Inferior parietal cortex (tissue), 1 donor: ENCODE results near the gene SERPINA12.

Source experiments
- DNase-seq: peaks from one replicate; pipeline ENCODE4 v3.0.0-alpha.2; 2016; ENCODE audit errors: extremely low spot score

Gene SERPINA12

GRCh38 chr14:94466706-94467370, 42.4 kb downstream of the SERPINA12 start:
- DNase-seq: no peak

GRCh38 chr14:94465042-94465441, 44.2 kb downstream of the SERPINA12 start:
- DNase-seq: no peak

- no peak for DNase-seq
Observed at GRCh38 chr14:94464290-94464689, 45.0 kb downstream of the SERPINA12 start.

- DNase-seq: no peak
Observed at GRCh38 chr14:94462763-94463572, 46.3 kb downstream of the SERPINA12 start.

- no peak for DNase-seq
Observed at GRCh38 chr14:94462219-94462551, 47.1 kb downstream of the SERPINA12 start.

- no peak for DNase-seq
Observed at GRCh38 chr14:94461526-94462218, 47.6 kb downstream of the SERPINA12 start.

- DNase-seq: no peak
Observed at GRCh38 chr14:94460631-94461416, 48.4 kb downstream of the SERPINA12 start.

GRCh38 chr14:94458558-94459205, 50.6 kb downstream of the SERPINA12 start:
- DNase-seq: no peak

- no peak for DNase-seq
Observed at GRCh38 chr14:94458096-94458495, 51.2 kb downstream of the SERPINA12 start.

- DNase-seq: no peak
Observed at GRCh38 chr14:94455928-94456327, 53.3 kb downstream of the SERPINA12 start.

GRCh38 chr14:94451826-94452225, 57.4 kb downstream of the SERPINA12 start:
- no peak for DNase-seq

- no peak for DNase-seq
Observed at GRCh38 chr14:94451091-94451771, 58.0 kb downstream of the SERPINA12 start.

- DNase-seq: no peak
Observed at GRCh38 chr14:94450722-94451090, 58.6 kb downstream of the SERPINA12 start.

GRCh38 chr14:94449930-94450329, 59.3 kb downstream of the SERPINA12 start:
- DNase-seq: no peak

GRCh38 chr14:94448071-94448808, 61.0 kb downstream of the SERPINA12 start:
- DNase-seq: no peak

- DNase-seq: no peak
Observed at GRCh38 chr14:94447206-94447605, 62.1 kb downstream of the SERPINA12 start.

- DNase-seq: no peak
Observed at GRCh38 chr14:94446126-94446525, 63.1 kb downstream of the SERPINA12 start.

- no peak for DNase-seq
Observed at GRCh38 chr14:94445003-94445402, 64.3 kb downstream of the SERPINA12 start.

- no peak for DNase-seq
Observed at GRCh38 chr14:94441531-94442205, 67.6 kb downstream of the SERPINA12 start.

- DNase-seq: no peak
Observed at GRCh38 chr14:94441130-94441529, 68.1 kb downstream of the SERPINA12 start.
